ENCODE results near the gene ALX4. TPM values are rescaled to one million over a fixed set of nuclear protein-coding genes. Genes with fewer than 3 reads are reported as not detected.

ALX4 gene
- total RNA-seq, 1 donor from 2014 or later = not detected

DNA sequence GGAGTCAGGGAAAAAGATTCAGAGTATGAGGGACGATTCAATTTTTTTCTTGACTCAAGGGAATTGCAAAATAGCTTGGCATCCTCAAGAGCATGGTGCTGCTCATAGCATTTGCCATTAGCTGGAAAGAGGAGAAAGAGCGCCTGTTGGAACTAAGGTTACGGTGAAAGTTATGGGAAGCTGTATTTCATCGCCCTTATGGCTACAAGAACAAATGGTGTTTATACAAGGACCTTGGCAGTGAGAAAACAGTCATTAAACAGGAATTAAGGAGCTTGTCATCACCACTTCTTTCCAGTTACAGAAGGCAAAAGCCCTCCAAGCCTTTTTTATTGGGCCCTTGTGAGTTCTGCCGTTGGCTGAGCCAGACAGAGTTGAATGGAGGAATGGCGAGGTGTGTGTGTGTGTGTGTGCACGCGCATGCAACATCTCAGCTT is 74.2 kb downstream of the ALX4 start:
- TF ChIP-seq, protein P1, sequence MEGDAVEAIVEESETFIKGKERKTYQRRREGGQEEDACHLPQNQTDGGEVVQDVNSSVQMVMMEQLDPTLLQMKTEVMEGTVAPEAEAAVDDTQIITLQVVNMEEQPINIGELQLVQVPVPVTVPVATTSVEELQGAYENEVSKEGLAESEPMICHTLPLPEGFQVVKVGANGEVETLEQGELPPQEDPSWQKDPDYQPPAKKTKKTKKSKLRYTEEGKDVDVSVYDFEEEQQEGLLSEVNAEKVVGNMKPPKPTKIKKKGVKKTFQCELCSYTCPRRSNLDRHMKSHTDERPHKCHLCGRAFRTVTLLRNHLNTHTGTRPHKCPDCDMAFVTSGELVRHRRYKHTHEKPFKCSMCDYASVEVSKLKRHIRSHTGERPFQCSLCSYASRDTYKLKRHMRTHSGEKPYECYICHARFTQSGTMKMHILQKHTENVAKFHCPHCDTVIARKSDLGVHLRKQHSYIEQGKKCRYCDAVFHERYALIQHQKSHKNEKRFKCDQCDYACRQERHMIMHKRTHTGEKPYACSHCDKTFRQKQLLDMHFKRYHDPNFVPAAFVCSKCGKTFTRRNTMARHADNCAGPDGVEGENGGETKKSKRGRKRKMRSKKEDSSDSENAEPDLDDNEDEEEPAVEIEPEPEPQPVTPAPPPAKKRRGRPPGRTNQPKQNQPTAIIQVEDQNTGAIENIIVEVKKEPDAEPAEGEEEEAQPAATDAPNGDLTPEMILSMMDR (IDR thresholded peaks at IDR 0.05; ENCODE audit: unreplicated experiment) = no peak
- H3K4me1 Mint-ChIP-seq (ENCODE audit: unreplicated experiment) = no peaks in the 10 kb centered on the region
- no peak overlapping the region for H3K4me3 Mint-ChIP-seq (ENCODE audit: unreplicated experiment)
- no peak overlapping the region for H3K27ac Mint-ChIP-seq (ENCODE audit: unreplicated experiment)
- DNase-seq (ENCODE audit: low spot score) = no peak
- peaks cover 4% of the 10 kb centered on the region for H3K36me3 Mint-ChIP-seq (ENCODE audit: low read depth, unreplicated experiment)
- H3K9me3 Mint-ChIP-seq (ENCODE audit: unreplicated experiment) = no peaks in the 10 kb centered on the region
- no peaks in the 10 kb centered on the region for H3K27me3 Mint-ChIP-seq (ENCODE audit: unreplicated experiment)

DNA sequence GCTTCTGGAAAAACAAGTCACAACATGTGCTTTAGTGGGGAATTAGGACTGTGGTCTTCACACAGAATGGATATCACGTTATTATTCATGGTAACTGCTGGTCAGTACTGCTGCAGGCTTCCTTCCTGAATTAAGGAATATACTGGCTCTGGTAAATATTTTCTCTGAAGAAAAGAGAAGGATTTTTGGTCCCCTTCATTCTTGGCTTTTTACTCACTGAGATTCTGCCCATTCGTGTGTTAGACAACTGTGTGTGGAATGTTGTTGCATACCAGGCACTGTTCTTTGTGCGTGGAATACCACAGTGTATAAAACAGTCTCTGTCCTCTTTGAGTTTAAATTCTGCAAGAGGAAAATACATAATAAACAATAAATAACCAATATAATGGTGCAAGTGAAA is 80.3 kb downstream of the ALX4 start:
- no peaks in the 10 kb centered on the region for H3K4me1 Mint-ChIP-seq (ENCODE audit: unreplicated experiment)
- DNase-seq (ENCODE audit: low spot score) = no peak
- no peak overlapping the region for H3K27ac Mint-ChIP-seq (ENCODE audit: unreplicated experiment)
- no peaks in the 10 kb centered on the region for H3K9me3 Mint-ChIP-seq (ENCODE audit: unreplicated experiment)
- TF ChIP-seq, protein P1 (IDR thresholded peaks at IDR 0.05; ENCODE audit: unreplicated experiment) = no peak
- no peaks in the 10 kb centered on the region for H3K36me3 Mint-ChIP-seq (ENCODE audit: low read depth, unreplicated experiment)
- no peak overlapping the region for H3K4me3 Mint-ChIP-seq (ENCODE audit: unreplicated experiment)
- H3K27me3 Mint-ChIP-seq (ENCODE audit: unreplicated experiment) = no peaks in the 10 kb centered on the region

DNA sequence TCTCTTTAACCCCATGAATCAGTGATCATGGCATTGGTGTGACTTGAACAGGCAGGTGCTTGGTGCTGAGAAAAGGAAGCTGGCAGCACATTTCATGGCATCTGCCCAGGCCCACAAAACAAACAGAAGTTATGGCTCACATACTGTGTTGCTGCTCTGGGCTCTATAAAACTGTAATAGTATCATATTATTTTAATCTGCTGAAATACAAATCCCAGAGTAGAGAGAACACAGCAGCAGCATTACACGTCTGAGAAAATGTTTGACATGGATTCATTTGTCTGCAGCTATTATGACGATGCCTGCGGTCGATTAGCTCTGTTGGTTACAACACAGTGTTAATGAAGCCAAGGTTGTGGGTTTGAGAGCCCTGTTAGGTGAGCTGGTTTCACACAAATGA is 80.8 kb downstream of the ALX4 start:
- Mint-ChIP-seq H3K4me3 (ENCODE audit: unreplicated experiment) (no peak overlapping the region), H3K27ac (ENCODE audit: unreplicated experiment) (no peak overlapping the region), H3K9me3 (ENCODE audit: unreplicated experiment) (no peaks in the 10 kb centered on the region), H3K36me3 (ENCODE audit: low read depth, unreplicated experiment) (no peaks in the 10 kb centered on the region), H3K4me1 (ENCODE audit: unreplicated experiment) (no peaks in the 10 kb centered on the region), H3K27me3 (ENCODE audit: unreplicated experiment) (no peaks in the 10 kb centered on the region)
- no peak for DNase-seq (ENCODE audit: low spot score)
- TF ChIP-seq, protein P1 (IDR thresholded peaks at IDR 0.05; ENCODE audit: unreplicated experiment) = no peak

DNA sequence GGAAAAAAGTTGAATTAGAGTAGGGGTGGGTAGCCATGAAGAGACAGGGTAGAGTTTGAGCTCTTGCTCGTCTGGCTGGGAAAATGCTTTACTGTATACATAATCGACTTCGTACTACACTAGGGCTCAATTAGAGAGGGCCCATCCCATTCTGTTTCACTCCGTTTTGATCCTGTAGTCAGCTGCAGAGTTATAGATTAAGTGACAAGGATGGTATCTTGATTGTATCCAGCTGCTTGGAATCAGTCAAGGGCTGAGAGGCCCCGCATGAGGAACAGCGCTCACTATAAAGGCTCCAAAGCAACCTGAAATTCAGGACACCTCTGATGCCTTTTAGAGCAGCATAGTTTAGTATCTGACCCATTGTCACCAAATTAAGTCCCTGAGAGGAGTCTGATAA is 81.6 kb downstream of the ALX4 start:
- no peak for DNase-seq (ENCODE audit: low spot score)
- Mint-ChIP-seq H3K27ac (ENCODE audit: unreplicated experiment) (no peak overlapping the region), H3K27me3 (ENCODE audit: unreplicated experiment) (no peaks in the 10 kb centered on the region), H3K4me1 (ENCODE audit: unreplicated experiment) (no peaks in the 10 kb centered on the region), H3K36me3 (ENCODE audit: low read depth, unreplicated experiment) (no peaks in the 10 kb centered on the region), H3K9me3 (ENCODE audit: unreplicated experiment) (no peaks in the 10 kb centered on the region), H3K4me3 (ENCODE audit: unreplicated experiment) (no peak overlapping the region)
- TF ChIP-seq, protein P1 (IDR thresholded peaks at IDR 0.05; ENCODE audit: unreplicated experiment) = no peak

DNA sequence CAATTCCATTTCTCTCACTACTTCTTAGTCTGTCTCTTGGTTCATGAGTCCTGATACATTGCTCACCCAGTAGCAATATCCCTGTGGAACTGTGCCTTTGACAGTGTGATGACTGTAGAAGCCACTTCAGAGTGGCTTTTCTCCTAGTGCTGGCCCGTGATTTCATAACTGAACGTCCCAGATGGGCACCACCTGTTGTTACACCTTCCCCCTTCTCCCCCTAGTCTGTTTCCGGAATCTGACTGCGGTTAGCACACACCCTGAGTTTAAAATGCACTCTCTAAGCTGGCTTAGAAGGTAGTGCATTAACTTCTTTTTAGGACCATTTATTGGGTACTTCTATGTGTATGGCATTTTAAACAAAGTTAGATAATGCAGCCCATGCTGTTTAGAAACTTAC is 83.0 kb downstream of the ALX4 start:
- Mint-ChIP-seq H3K27me3 (ENCODE audit: unreplicated experiment) (no peaks in the 10 kb centered on the region), H3K36me3 (ENCODE audit: low read depth, unreplicated experiment) (no peaks in the 10 kb centered on the region), H3K4me1 (ENCODE audit: unreplicated experiment) (no peaks in the 10 kb centered on the region), H3K4me3 (ENCODE audit: unreplicated experiment) (no peak overlapping the region), H3K27ac (ENCODE audit: unreplicated experiment) (no peak overlapping the region), H3K9me3 (ENCODE audit: unreplicated experiment) (no peaks in the 10 kb centered on the region)
- no peak for DNase-seq (ENCODE audit: low spot score)
- TF ChIP-seq, protein P1 (IDR thresholded peaks at IDR 0.05; ENCODE audit: unreplicated experiment) = no peak

Measured in endothelial cell (in vitro differentiated cells).